Neural cell (in vitro differentiated cells): ENCODE measurements around the gene GINS2. TPM values are rescaled to one million over a fixed set of nuclear protein-coding genes. Genes with fewer than 3 reads are reported as not detected.

ENCODE experiments used
- H2AFZ ChIP-seq: fragments of 200-600, 300-800 bp; sonication (generic), shearing (Covaris generic); 2 replicates; pipeline ENCODE4 v1.6.0; 2014; ENCODE audit warnings: low read depth, mild to moderate bottlenecking, antibody characterized with exemption, low read length, moderate library complexity
- H3F3A ChIP-seq: fragments of 200-600 bp; shearing (Covaris generic); 2 replicates; pipeline ENCODE4 v1.6.1; 2016; ENCODE audit warnings: mild to moderate bottlenecking, moderate library complexity, mixed read lengths, antibody characterized with exemption, low read length; ENCODE audit not compliant: insufficient read depth, poor library complexity, severe bottlenecking
- H3K27ac ChIP-seq: fragments of 200-600, 300-800 bp; sonication (generic), shearing (Covaris generic); 2 replicates; pipeline ENCODE4 v1.5.1; 2014; ENCODE audit warnings: mild to moderate bottlenecking, low read length, moderate library complexity
- H3K27me3 ChIP-seq: fragments of 300-800, 200-600 bp; sonication (generic), shearing (Covaris generic); 2 replicates; pipeline ENCODE4 v1.6.0; 2014; ENCODE audit warnings: mild to moderate bottlenecking, low read depth, low read length, moderate library complexity; ENCODE audit not compliant: insufficient read depth
- H3K36me3 ChIP-seq: fragments of 300-800, 200-600 bp; sonication (generic), shearing (Covaris generic); 2 replicates; pipeline ENCODE4 v1.5.1; 2014; ENCODE audit warnings: mild to moderate bottlenecking, antibody characterized with exemption, low read length, moderate library complexity; ENCODE audit not compliant: insufficient read depth
- H3K4me2 ChIP-seq: fragments of 300-800, 200-600 bp; sonication (generic), shearing (Covaris generic); 2 replicates; pipeline ENCODE4 v1.6.0; 2014; ENCODE audit warnings: mild to moderate bottlenecking, low read length
- H3K4me3 ChIP-seq: fragments of 300-800, 200-600 bp; sonication (generic), shearing (Covaris generic); 2 replicates; pipeline ENCODE4 v1.5.1; 2014; ENCODE audit warnings: mild to moderate bottlenecking, low read length, moderate library complexity
- H3K79me2 ChIP-seq: fragments of 200-600 bp; shearing (Covaris generic); replicated peaks from 2 replicates; pipeline ENCODE4 v1.6.0; 2014; ENCODE audit warnings: mild to moderate bottlenecking, low read length, moderate library complexity; ENCODE audit not compliant: insufficient read depth
- H3K9ac ChIP-seq: fragments of 300-800, 200-600 bp; sonication (generic), shearing (Covaris generic); 2 replicates; pipeline ENCODE4 v1.6.1; 2016; ENCODE audit warnings: mild to moderate bottlenecking, low read length, mixed read lengths
- H3K9me2 ChIP-seq: fragments of 200-600 bp; shearing (Covaris generic); 2 replicates; pipeline ENCODE4 v1.6.1; 2016; ENCODE audit warnings: mild to moderate bottlenecking, low read length, mixed read lengths; ENCODE audit not compliant: insufficient read depth
- H3K9me3 ChIP-seq: fragments of 200-600, 300-800 bp; sonication (generic), shearing (Covaris generic); 2 replicates; pipeline ENCODE4 v1.6.1; 2016; ENCODE audit warnings: mild to moderate bottlenecking, mixed run types, low read length, moderate library complexity, mixed read lengths
- H4K20me1 ChIP-seq: fragments of 200-600 bp; shearing (Covaris generic); 2 replicates; pipeline ENCODE4 v1.6.1; 2016; ENCODE audit warnings: mild to moderate bottlenecking, mixed run types; ENCODE audit not compliant: insufficient read depth
- EP300 ChIP-seq: fragments of 450-650 bp; conservative IDR thresholded peaks from 2 replicates; pipeline ENCODE4 v1.6.1; 2014; ENCODE audit warnings: antibody characterized with exemption, mild to moderate bottlenecking, moderate library complexity; ENCODE audit not compliant: poor library complexity, severe bottlenecking
- EZH2 ChIP-seq: fragments of 200-600, 300-800 bp; shearing (Covaris generic), sonication (generic); IDR thresholded peaks from 2 replicates; pipeline ENCODE4 v1.6.1; 2014; ENCODE audit warnings: antibody characterized with exemption, low read length, borderline replicate concordance, mild to moderate bottlenecking; ENCODE audit not compliant: insufficient read depth, poor library complexity, severe bottlenecking
- MXI1 ChIP-seq: fragments of 450-650 bp; conservative IDR thresholded peaks from 2 replicates; pipeline ENCODE4 v1.6.1; 2014; ENCODE audit warnings: antibody characterized with exemption, mild to moderate bottlenecking; ENCODE audit not compliant: poor library complexity, severe bottlenecking
- POLR2AphosphoS5 ChIP-seq: IDR thresholded peaks from 2 replicates; pipeline ENCODE4 v1.6.1; 2012
- RAD21 ChIP-seq: fragments of 450-650 bp; conservative IDR thresholded peaks from 2 replicates; pipeline ENCODE4 v1.6.1; 2014; ENCODE audit warnings: antibody characterized with exemption, mild to moderate bottlenecking, moderate library complexity
- REST ChIP-seq: IDR thresholded peaks from 2 replicates; pipeline ENCODE4 v1.6.1; 2012; ENCODE audit warnings: borderline replicate concordance
- SMC3 ChIP-seq: fragments of 450-650 bp; conservative IDR thresholded peaks from 2 replicates; pipeline ENCODE4 v1.6.1; 2014; ENCODE audit warnings: antibody characterized with exemption, mild to moderate bottlenecking, moderate library complexity; ENCODE audit not compliant: poor library complexity
- TAF1 ChIP-seq: IDR thresholded peaks from 2 replicates; pipeline ENCODE4 v1.6.1; 2012; ENCODE audit warnings: low read depth
- polyA plus RNA-seq: library from polyadenylated mRNA; depleted of rRNA; stranded (reverse); fragments of >200 nt; gene quantifications from 2 replicates; pipeline ENCODE4 v1.2.3, GENCODE V29; 2014
- TF ChIP-seq, protein P1 (sequence below): fragments of 450-650 bp; IDR thresholded peaks from 2 replicates; pipeline ENCODE4 v1.5.1; 2014; ENCODE audit warnings: antibody characterized with exemption, mild to moderate bottlenecking, moderate library complexity; ENCODE audit not compliant: poor library complexity, severe bottlenecking

GINS2 gene
- polyA plus RNA-seq, 1 donor from 2014 or later, result 9.2 TPM

GRCh38 chr16:85681255-85681654 lies 7.5 kb downstream of the GINS2 start:
- no peak overlapping the region for H3K27ac ChIP-seq
- H3K36me3 ChIP-seq, result peaks cover 5% of the 10 kb centered on the region
- TF ChIP-seq TAF1 (no peak), MXI1 (no peak), EP300 (no peak), REST (no peak), POLR2AphosphoS5 (no peak), RAD21 (no peak), EZH2 (no peak), SMC3 (no peak)
- TF ChIP-seq, protein P1, sequence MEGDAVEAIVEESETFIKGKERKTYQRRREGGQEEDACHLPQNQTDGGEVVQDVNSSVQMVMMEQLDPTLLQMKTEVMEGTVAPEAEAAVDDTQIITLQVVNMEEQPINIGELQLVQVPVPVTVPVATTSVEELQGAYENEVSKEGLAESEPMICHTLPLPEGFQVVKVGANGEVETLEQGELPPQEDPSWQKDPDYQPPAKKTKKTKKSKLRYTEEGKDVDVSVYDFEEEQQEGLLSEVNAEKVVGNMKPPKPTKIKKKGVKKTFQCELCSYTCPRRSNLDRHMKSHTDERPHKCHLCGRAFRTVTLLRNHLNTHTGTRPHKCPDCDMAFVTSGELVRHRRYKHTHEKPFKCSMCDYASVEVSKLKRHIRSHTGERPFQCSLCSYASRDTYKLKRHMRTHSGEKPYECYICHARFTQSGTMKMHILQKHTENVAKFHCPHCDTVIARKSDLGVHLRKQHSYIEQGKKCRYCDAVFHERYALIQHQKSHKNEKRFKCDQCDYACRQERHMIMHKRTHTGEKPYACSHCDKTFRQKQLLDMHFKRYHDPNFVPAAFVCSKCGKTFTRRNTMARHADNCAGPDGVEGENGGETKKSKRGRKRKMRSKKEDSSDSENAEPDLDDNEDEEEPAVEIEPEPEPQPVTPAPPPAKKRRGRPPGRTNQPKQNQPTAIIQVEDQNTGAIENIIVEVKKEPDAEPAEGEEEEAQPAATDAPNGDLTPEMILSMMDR, result no peak

DNA sequence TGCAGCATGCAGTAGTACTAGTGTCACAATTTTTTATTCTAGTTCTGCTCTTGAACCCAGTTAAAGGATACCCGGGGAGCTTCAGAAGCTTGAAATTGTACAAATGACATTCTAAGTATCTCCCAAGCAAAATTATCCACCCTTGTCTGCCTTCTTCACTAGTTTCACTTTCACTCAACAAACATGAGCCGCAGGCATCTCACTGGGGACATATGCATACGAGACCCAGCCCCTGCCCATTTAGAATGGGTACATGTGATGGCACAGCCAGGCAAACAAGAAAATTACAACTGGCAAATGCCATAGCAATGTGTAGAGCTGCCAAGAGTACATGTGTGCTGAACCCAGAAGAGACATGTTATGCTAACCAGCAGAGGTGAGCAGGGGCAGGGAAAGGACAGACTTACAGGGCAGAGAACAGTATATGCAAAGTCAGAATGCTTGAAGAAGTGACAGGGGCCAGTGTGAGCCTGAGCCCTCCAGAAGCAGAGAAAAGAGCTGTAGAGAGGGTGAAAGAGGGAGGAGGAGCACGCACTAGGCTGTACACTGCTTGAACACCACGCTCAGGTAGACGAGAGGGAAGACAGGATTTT lies 8.3 kb downstream of the GINS2 start:
- Histone ChIP-seq H3K9ac (no peak overlapping the region), H2AFZ (no peak overlapping the region), H3F3A (no peaks in the 10 kb centered on the region), H3K4me2 (no peak overlapping the region), H3K79me2 (no peaks in the 10 kb centered on the region), H3K9me3 (no peaks in the 10 kb centered on the region), H3K27ac (no peak overlapping the region), H3K4me3 (no peak overlapping the region), H3K27me3 (no peaks in the 10 kb centered on the region), H3K9me2 (no peaks in the 10 kb centered on the region), H3K36me3 (peaks cover 5% of the 10 kb centered on the region), H4K20me1 (no peaks in the 10 kb centered on the region)
- TF ChIP-seq, protein P1, result no peak
- TF ChIP-seq SMC3 (no peak), TAF1 (no peak), EZH2 (no peak), RAD21 (no peak), REST (no peak), EP300 (no peak), MXI1 (no peak), POLR2AphosphoS5 (no peak)

More at GRCh38 chr16:85681255-85681654, 7.5 kb downstream of the GINS2 start:
- Histone ChIP-seq H2AFZ (no peak overlapping the region), H3F3A (no peaks in the 10 kb centered on the region), H3K9ac (no peak overlapping the region), H3K4me3 (no peak overlapping the region), H3K27me3 (no peaks in the 10 kb centered on the region), H4K20me1 (no peaks in the 10 kb centered on the region), H3K79me2 (no peaks in the 10 kb centered on the region), H3K9me3 (no peaks in the 10 kb centered on the region), H3K4me2 (no peak overlapping the region), H3K9me2 (no peaks in the 10 kb centered on the region)
